Pancreas (tissue), 10 donors: Measurements from ENCODE around the gene FGFR3. TPM values are rescaled to one million over a fixed set of nuclear protein-coding genes. Genes with fewer than 3 reads are reported as not detected.

ENCODE experiments used
- ATAC-seq, 4 donors: fragments of 200-7000 bp; cut with Tn5 transposase; one replicate each; pipeline versions ENCODE4 v1.8.0 to v1.9.1; 2020; ENCODE audit warnings: mild to moderate bottlenecking in 4 of 4, moderate library complexity in 4 of 4
- DNase-seq, 6 donors: peaks; one replicate each; pipeline ENCODE4 v3.0.0-alpha.2; 2020
- FAIRE-seq: peaks from 2 replicates; lab custom pipeline; 2012; peaks lifted over from hg19 to GRCh38; lab: Jason Lieb, UNC
- H3K27ac ChIP-seq, 4 donors: fragments of 200-600 bp; sonication (generic); 1 replicate in 3 of 4; 2 replicates in 1 of 4; pipeline versions ENCODE4 v1.5.0 to v1.8.0; 2020
- H3K27me3 ChIP-seq, 4 donors: fragments of 200-600 bp; one replicate each; pipeline ENCODE4 v1.8.0; 2021
- H3K36me3 ChIP-seq, 3 donors: fragments of 200-600 bp; sonication (generic) in 1 of 3; one replicate each; pipeline versions ENCODE4 v1.5.0 to v1.8.0; 2020 to 2021
- H3K4me1 ChIP-seq, 3 donors: fragments of 200-600 bp; one replicate each; pipeline ENCODE4 v1.8.0; 2021
- H3K4me3 ChIP-seq, 4 donors: fragments of 200-600 bp; sonication (generic) in 2 of 4; one replicate each; pipeline versions ENCODE4 v1.5.0 to v1.8.0; 2020 to 2021
- H3K9me3 ChIP-seq, 4 donors: fragments of 200-600 bp; one replicate each; pipeline ENCODE4 v1.8.0; 2021
- CTCF ChIP-seq, 4 donors: fragments of 200-600 bp; sonication (generic) in 3 of 4; IDR thresholded peaks; one replicate each; pipeline versions ENCODE4 v1.5.0 to v1.8.0; 2021; ENCODE audit warnings: antibody characterized with exemption in 4 of 4
- WGBS, 2 donors: extraction: QIAGEN DNeasy Blood & Tissue Kit; methylation state at CpG; one replicate each; pipeline ENCODE4 v1.1.7; 2013; 5-methylcytosine and 5-hydroxymethylcytosine counted together
- intact Hi-C, 3 donors: fragments of 100-400 bp; cut with DNase I; formaldehyde crosslinking; loops; one replicate each; pipeline versions ENCODE4 v1.11.1 to v1.14.2; 2022
- polyA plus RNA-seq, 2 donors: library from polyadenylated mRNA; stranded (reverse); fragments of 200-250 nt; gene quantifications; one replicate each; pipeline ENCODE4 v1.2.3, GENCODE V29; 2013
- total RNA-seq, 6 donors: library from RNA; stranded (reverse); fragmentation: NEBNext Ultra II Directional in 4 of 6; extraction: Animal tissue kit (Norgen Biotek cat#: 25700) in 4 of 6; gene quantifications; one replicate each; pipeline versions ENCODE4 v1.2.1 to v1.2.4, GENCODE V29; 2021 to 2023
- donor health status: healthy with polysubstance abuse.
- donor health status: DM: no; HTN: no; CAD: no; lungs with moderate emphysema.
- donor health status: DM: no; HTN: no; CAD: no.
- donor health status: control.
- donor health status: control.
- donor health status: Bipolar disorder and iron deficiency.
- donor health status: DM: yes; HTN: yes; CAD: no.
- donor health status: DM: no; HTN: no; CAD: no.
- donor health status: DM: no; HTN: no; CAD: no.
- donor health status: DM: yes; HTN: yes; CAD: no.

The FGFR3 gene
- 10 to 100 TPM; 40.4 to 88.3 (median 53.5) TPM for total RNA-seq
- 100 to 1,000 TPM; 163 to 300 TPM for polyA plus RNA-seq

- Histone ChIP-seq H3K27ac (peak within 1 kb of the TSS; percentile 55 to 75 (median 69)), H3K4me1 (peaks cover 8 to 10% (median 8%) of the 10 kb centered on the region in 3 donors), H3K27me3 (peaks cover 0 to 4% (median 0%) of the 10 kb centered on the region in 4 donors), H3K9me3 (no peaks in the 10 kb centered on the region), H3K4me3 (peak within 1 kb of the TSS; percentile 28 to 61 (median 44)), H3K36me3 (no peaks in the 10 kb centered on the region)
- no peak for TF ChIP-seq CTCF (IDR thresholded peaks at IDR 0.05)
- intact Hi-C loops: no loop called here
- ATAC-seq: peak; percentile 46 to 73 (median 65)
- DNase-seq: peak in 4 of 6 donors; percentile 39 to 76 (median 64)
- FAIRE-seq: no peak
- WGBS, 2 donors: 7 to 14% methylated on average over 38 to 95 of the region's 95 CpGs
Measured at GRCh38 chr4:1792832-1793495, at the start of gene FGFR3. FGFR3 (plus strand) TSS chr4:1793293; CDS start chr4:1793935, 642 bp downstream.

GRCh38 chr4:1743551-1743950 is 49.5 kb upstream of the FGFR3 start:
- Histone ChIP-seq H3K4me3 (no peak overlapping the region), H3K27ac (no peak overlapping the region), H3K4me1 (no peaks in the 10 kb centered on the region), H3K36me3 (no peaks in the 10 kb centered on the region), H3K27me3 (no peaks in the 10 kb centered on the region), H3K9me3 (no peaks in the 10 kb centered on the region)
- ATAC-seq (no peak), DNase-seq (peak in 1 of 6 donors; percentile 52), FAIRE-seq (no peak)
- TF ChIP-seq CTCF (IDR thresholded peaks at IDR 0.05): no peak
- intact Hi-C loops: loop anchor here in 1 of 3 donors (10.0 kb wide), 1 partner anchor 441 kb away; no protein-coding TSS in a partner anchor
- 70 to 95% methylated on average over 12 of the region's 12 CpGs for WGBS, 2 donors

GRCh38 chr4:1743975-1744374 is 49.1 kb upstream of the FGFR3 start:
- intact Hi-C loops: loop anchor here in 1 of 3 donors (10.0 kb wide), 1 partner anchor 441 kb away; no protein-coding TSS in a partner anchor
- ATAC-seq: no peak
- no peaks in the 10 kb centered on the region for H3K27me3 ChIP-seq
- no peak overlapping the region for H3K27ac ChIP-seq
- H3K4me1 ChIP-seq: no peaks in the 10 kb centered on the region
- FAIRE-seq: no peak
- H3K36me3 ChIP-seq: no peaks in the 10 kb centered on the region
- no peaks in the 10 kb centered on the region for H3K9me3 ChIP-seq
- no peak overlapping the region for H3K4me3 ChIP-seq
- WGBS, 2 donors: 86 to 96% methylated on average over 5 to 6 of the region's 6 CpGs
- TF ChIP-seq CTCF (IDR thresholded peaks at IDR 0.05): no peak
- DNase-seq: peak in 1 of 6 donors; percentile 56

- intact Hi-C loops: loop anchor here in 1 of 3 donors (10.0 kb wide), 1 partner anchor 440 kb away; no protein-coding TSS in a partner anchor
- FAIRE-seq (no peak), ATAC-seq (no peak), DNase-seq (no peak)
- TF ChIP-seq CTCF (IDR thresholded peaks at IDR 0.05): no peak
- 90 to 95% methylated on average over 14 of the region's 14 CpGs for WGBS, 2 donors
- H3K36me3 ChIP-seq: no peaks in the 10 kb centered on the region
- no peaks in the 10 kb centered on the region for H3K9me3 ChIP-seq
- H3K4me3 ChIP-seq: no peak overlapping the region
- no peaks in the 10 kb centered on the region for H3K4me1 ChIP-seq
- H3K27ac ChIP-seq: no peak overlapping the region
- H3K27me3 ChIP-seq: no peaks in the 10 kb centered on the region
Measured at GRCh38 chr4:1744552-1744951, 48.5 kb upstream of the FGFR3 start.

- no peaks in the 10 kb centered on the region for H3K36me3 ChIP-seq
- ATAC-seq (no peak), DNase-seq (no peak), FAIRE-seq (no peak)
- WGBS, 2 donors: 87 to 93% methylated on average over 13 of the region's 13 CpGs
- no peak for TF ChIP-seq CTCF (IDR thresholded peaks at IDR 0.05)
- no peaks in the 10 kb centered on the region for H3K27me3 ChIP-seq
- H3K4me1 ChIP-seq: no peaks in the 10 kb centered on the region
- no peak overlapping the region for H3K27ac ChIP-seq
- H3K9me3 ChIP-seq: no peaks in the 10 kb centered on the region
- intact Hi-C loops: loop anchor here in 2 of 3 donors (5.0 to 10.0 kb wide), 3 partner anchors 62 to 440 kb away; no protein-coding TSS in a partner anchor
- H3K4me3 ChIP-seq: no peak overlapping the region
Measured at GRCh38 chr4:1745165-1745564, 47.9 kb upstream of the FGFR3 start.
